ENCODE results near the gene LAMA1. TPM values are rescaled to one million over a fixed set of nuclear protein-coding genes. Genes with fewer than 3 reads are reported as not detected.

The LAMA1 gene
- total and polyA plus RNA-seq, 2 of the 4 experiments (the other 2 are of a cell fraction) = 10.9 to 15.5 TPM

- no peak for DNase-seq
- no peak overlapping the region; the same call in 1 of the 2 replicates for H3K14ac ChIP-seq (replicated peaks; ENCODE audit: low read depth, low read length)
- H3K56ac ChIP-seq (ENCODE audit: extremely low read depth, insufficient read depth, low read length) = no peak overlapping the region
- no CpG with 5 or more reads among the region's 4 CpGs for WGBS, 2 experiments (ENCODE audit: extremely low coverage in 2 of 2, insufficient read length in 1 of 2)
- no peak overlapping the region for H3K9ac ChIP-seq (ENCODE audit: low read depth, low read length)
- H3K18ac ChIP-seq (ENCODE audit: low read depth, low read length) = no peak overlapping the region
- H2AK9ac ChIP-seq (replicated peaks; ENCODE audit: low read depth, low read length, poor library complexity) = no peak overlapping the region
- dilution Hi-C loops (cut with HindIII; ENCODE audit: low sequenced_read_pairs, unreplicated experiment) = no loop called here
- no peak overlapping the region for H2AFZ ChIP-seq (replicated peaks; ENCODE audit: low read length, poor library complexity)
- H4K5ac ChIP-seq (ENCODE audit: low read depth, low read length) = no peak overlapping the region
- ATAC-seq (ENCODE audit: low read depth) = no peak
- no peak overlapping the region for H3K23ac ChIP-seq (ENCODE audit: low read depth, low read length)
- no peak overlapping the region for H2AK5ac ChIP-seq (ENCODE audit: low read depth, low read length)
- in situ Hi-C loops (cut with MboI; ENCODE audit: low sequenced_read_pairs) = no loop called here
- BruUV-seq (replicated peaks) = no TSS peak
- no peak overlapping the region for H3K4ac ChIP-seq (ENCODE audit: low read depth, low read length)
- H3K4me1 ChIP-seq (ENCODE audit: control insufficient read depth, insufficient read depth, low read length) = peaks cover 1% of the 10 kb centered on the region; the same call in 1 of the 2 replicates
- no peaks in the 10 kb centered on the region for H3K79me1 ChIP-seq (ENCODE audit: low read depth in 1 of 2, low read length in 2 of 2)
- ChIA-PET POLR2A (ENCODE audit: unreplicated experiment) (no interaction called here), CTCF (no interaction called here)
- H3K27me3 ChIP-seq (ENCODE audit: control insufficient read depth, insufficient read depth, low read length) = no peaks in the 10 kb centered on the region
- H2BK20ac ChIP-seq (ENCODE audit: low read depth, low read length) = no peak overlapping the region
- H4K8ac ChIP-seq (ENCODE audit: low read depth in 2 of 2, low read length in 2 of 2) = no peak overlapping the region
- TF ChIP-seq MXI1 (IDR thresholded peaks at IDR 0.05; ENCODE audit: borderline replicate concordance, low read depth, low read length) (no peak), MAZ (IDR thresholded peaks at IDR 0.05; ENCODE audit: borderline replicate concordance, low read depth, low read length) (no peak), ELK1 (IDR thresholded peaks at IDR 0.05; ENCODE audit: borderline replicate concordance, low read depth, low read length) (no peak), RFX5 (IDR thresholded peaks at IDR 0.05; ENCODE audit: low read depth, low read length) (no peak), RAD21 (IDR thresholded peaks at IDR 0.05; ENCODE audit: low read length) (no peak), RCOR1 (IDR thresholded peaks at IDR 0.05; ENCODE audit: insufficient replicate concordance, low read length) (no peak), NFE2L2 (IDR thresholded peaks at IDR 0.05; ENCODE audit: low read depth, low read length) (no peak), CHD1 (IDR thresholded peaks at IDR 0.05; ENCODE audit: low read depth, low read length) (no peak), CEBPB (IDR thresholded peaks at IDR 0.05; ENCODE audit: low read depth, low read length) (peak; percentile 60)
- no peak overlapping the region for H3K27ac ChIP-seq (ENCODE audit: insufficient read depth, low read length)
- H3K4me3 ChIP-seq (ENCODE audit: insufficient read depth, low read depth, low read length) = no peak overlapping the region
- H3K9me3 ChIP-seq (ENCODE audit: control insufficient read depth, insufficient read depth, low read length) = no peaks in the 10 kb centered on the region
- no peak overlapping the region for H2BK5ac ChIP-seq (ENCODE audit: low read depth, low read length, poor library complexity, severe bottlenecking)
- H4K91ac ChIP-seq (ENCODE audit: insufficient read depth, low read depth, low read length) = no peak overlapping the region
- H3K9me1 ChIP-seq (ENCODE audit: insufficient read depth, low read length) = no peaks in the 10 kb centered on the region
- no peaks in the 10 kb centered on the region for H4K20me1 ChIP-seq (ENCODE audit: insufficient read depth, low read length)
- H3K4me2 ChIP-seq (ENCODE audit: low read depth, low read length) = no peak overlapping the region
- H2BK15ac ChIP-seq (ENCODE audit: low read depth, low read length) = no peak overlapping the region
- H2BK120ac ChIP-seq (ENCODE audit: low read depth, low read length) = no peak overlapping the region
- intact Hi-C loops (cut with micrococcal nuclease) = no loop called here
- no peaks in the 10 kb centered on the region for H3K36me3 ChIP-seq (ENCODE audit: control insufficient read depth, insufficient read depth, low read length)
These were observed 21.8 kb upstream of the LAMA1 start for GRCh38 chr18:7139409-7139808.
